Fibroblast of villous mesenchyme (primary cell): Measurements from ENCODE around the gene TRIM8. TPM values are rescaled to one million over a fixed set of nuclear protein-coding genes. Genes with fewer than 3 reads are reported as not detected.

ENCODE experiments used
- DNase-seq: peaks from one replicate; pipeline ENCODE4 v3.0.0-alpha.2; 2010; ENCODE audit warnings: low read depth
- H3K4me3 ChIP-seq: 2 replicates; pipeline ENCODE4 v1.5.1; 2011; ENCODE audit warnings: low read depth, mild to moderate bottlenecking, low read length
- CTCF ChIP-seq: IDR thresholded peaks from 2 replicates; pipeline ENCODE4 v1.5.1; 2012; ENCODE audit warnings: low read depth, mild to moderate bottlenecking, low read length; ENCODE audit not compliant: insufficient read depth
- total RNA-seq: library from RNA; depleted of rRNA; stranded (reverse); fragments of >200 nt; gene quantifications from 2 replicates; pipeline ENCODE4 v1.2.3, GENCODE V29; 2012

Gene TRIM8
- total RNA-seq, 1 donor = 116 TPM

DNA sequence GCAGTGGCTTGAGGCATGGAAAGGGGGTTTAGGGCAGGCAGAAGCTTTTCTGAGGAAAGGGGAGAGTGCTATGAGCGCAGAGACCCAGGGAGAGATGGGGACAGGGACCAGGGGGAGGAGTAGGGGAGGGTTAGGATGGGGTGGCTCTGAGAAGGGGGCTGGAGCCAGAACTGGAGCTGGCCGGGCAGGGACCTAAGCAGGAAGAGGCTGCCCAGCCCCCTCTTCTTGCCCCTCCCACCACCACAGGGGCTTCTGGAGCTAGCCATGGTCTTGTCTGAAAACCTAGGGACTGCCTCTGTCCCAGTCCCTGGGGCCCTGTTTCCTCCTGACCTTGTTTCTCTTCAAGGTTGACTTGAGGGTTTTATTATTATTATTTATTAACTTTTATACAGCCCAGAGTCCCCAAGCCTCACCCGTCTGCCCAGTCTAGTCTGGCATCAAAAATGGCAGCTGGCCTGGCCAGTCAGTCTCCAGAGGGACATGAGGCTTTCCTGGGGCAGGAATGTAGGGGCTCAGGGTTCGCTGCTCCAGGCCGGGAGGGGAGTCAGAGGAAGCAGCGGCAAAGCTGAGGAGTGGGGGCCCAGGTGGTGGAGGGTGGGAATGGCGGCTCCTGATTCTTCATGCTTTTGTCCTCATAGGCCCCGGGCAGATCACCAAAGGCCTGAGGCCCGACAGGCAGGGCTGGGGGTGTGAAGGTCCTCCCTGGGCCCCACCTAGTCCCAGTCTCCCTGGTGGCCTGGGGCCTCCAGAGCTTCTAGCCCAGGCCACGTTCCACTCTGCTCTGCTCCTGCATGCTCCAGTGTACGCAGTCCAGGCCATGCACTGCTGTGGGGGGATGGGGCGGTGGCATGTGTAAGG, 5.7 kb downstream of the TRIM8 start:
- TF ChIP-seq CTCF = no peak
- H3K4me3 ChIP-seq = peak overlapping the region; percentile 97
- DNase-seq = no peak

GRCh38 chr10:102650655-102651454, 6.6 kb downstream of the TRIM8 start:
- H3K4me3 ChIP-seq = no peak overlapping the region
- TF ChIP-seq CTCF = no peak
- DNase-seq = no peak

DNA sequence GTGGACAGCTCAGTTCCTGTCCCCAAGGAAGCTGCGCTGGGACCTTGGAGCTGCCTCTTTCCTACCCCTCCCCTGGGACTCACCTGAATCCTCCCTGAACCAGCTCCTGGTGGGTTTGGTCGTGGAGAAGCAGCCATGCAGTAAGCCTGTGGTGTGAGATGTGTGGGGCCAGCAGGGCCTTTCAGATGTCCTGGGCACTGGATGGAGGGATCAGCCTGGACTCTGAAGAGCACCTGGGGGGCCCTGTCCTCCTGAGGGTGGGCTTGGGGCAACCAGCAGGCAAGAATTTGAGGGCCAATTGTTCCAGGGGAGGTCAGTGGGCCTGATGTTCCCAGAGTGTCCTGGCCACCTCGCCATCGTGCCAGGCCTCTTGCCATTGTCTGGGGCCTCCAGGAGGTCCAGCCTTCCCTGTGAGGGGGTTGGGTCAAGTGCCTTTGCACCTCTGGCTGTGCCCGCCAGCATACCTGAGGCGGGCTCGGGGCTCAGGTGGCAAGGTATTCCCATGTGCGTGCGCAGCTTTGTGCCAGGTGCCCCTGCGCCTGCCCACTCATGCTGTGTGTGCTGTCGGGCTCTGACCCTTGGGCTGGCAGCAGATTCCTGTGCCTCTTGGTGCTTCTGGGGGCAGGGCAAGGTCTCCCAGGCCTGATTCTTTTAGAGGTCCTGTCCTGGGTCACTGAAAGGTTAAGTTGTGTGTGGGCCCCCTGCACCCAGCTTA, 7.3 kb downstream of the TRIM8 start:
- no peak for DNase-seq
- H3K4me3 ChIP-seq = no peak overlapping the region
- TF ChIP-seq CTCF = no peak

- no peak for TF ChIP-seq CTCF
- no peak overlapping the region for H3K4me3 ChIP-seq
- DNase-seq = no peak
These were observed 8.1 kb downstream of the TRIM8 start for GRCh38 chr10:102652170-102652916.

DNA sequence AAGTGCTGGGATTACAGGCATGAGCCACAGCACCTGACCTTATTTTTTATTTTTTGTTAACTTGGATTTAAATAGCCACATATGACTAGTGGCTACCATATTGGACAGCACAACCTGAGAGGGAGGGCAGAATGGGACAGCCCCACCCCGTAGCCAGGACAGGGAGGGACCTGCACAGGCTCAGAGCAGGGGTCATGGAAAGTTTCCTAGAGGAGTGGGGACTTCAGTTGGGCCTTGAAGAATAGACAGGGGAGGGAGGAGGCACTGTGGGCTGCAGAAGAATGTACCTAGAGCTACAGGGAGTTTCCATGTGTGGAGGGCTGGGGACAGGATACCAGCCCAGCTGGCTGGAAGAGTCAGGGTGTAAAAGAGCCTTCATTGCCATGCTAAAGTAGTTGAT, 8.8 kb downstream of the TRIM8 start:
- no peak for DNase-seq
- TF ChIP-seq CTCF = no peak
- H3K4me3 ChIP-seq = no peak overlapping the region

DNA sequence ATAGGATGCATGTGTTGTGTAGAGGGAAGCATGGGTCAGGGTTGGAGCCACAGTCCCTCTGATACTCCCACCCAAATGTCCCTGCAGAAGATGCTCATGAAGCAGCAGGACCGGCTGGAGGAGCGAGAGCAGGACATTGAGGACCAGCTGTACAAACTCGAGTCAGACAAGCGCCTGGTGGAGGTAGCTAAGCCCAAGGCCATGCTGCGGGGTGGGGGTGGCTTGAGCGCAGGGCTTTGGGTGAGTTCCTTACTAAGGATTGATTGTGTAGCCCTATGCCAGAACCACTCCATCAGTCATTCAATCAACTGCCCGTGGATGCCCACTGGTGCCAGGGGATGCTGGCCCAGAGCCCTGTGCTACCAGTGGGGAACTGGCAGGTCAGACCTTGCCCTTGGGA, 10.3 kb downstream of the TRIM8 start:
- no peak for TF ChIP-seq CTCF
- no peak for DNase-seq
- H3K4me3 ChIP-seq = no peak overlapping the region
